Ishikawa (cell line): Measurements from ENCODE around the gene MCRS1.

Source experiments
- CEBPB ChIP-seq: IDR thresholded peaks from 2 replicates; pipeline ENCODE4 v1.6.1; 2012
- CREB1 ChIP-seq: IDR thresholded peaks from 2 replicates; pipeline ENCODE4 v1.6.1; 2012; ENCODE audit warnings: low read depth
- EGR1 ChIP-seq: IDR thresholded peaks from 2 replicates; pipeline ENCODE4 v1.6.1; 2012
- EP300 ChIP-seq: IDR thresholded peaks from 2 replicates; pipeline ENCODE4 v1.6.1; 2012; ENCODE audit warnings: borderline replicate concordance
- FOXM1 ChIP-seq: IDR thresholded peaks from 2 replicates; pipeline ENCODE4 v1.6.1; 2012; ENCODE audit warnings: low read depth, borderline replicate concordance
- MAX ChIP-seq: IDR thresholded peaks from 2 replicates; pipeline ENCODE4 v1.6.1; 2012
- NFIC ChIP-seq: IDR thresholded peaks from 2 replicates; pipeline ENCODE4 v1.6.1; 2012
- RAD21 ChIP-seq: IDR thresholded peaks from 2 replicates; pipeline ENCODE4 v1.6.1; 2012; ENCODE audit warnings: low read depth
- REST ChIP-seq: IDR thresholded peaks from 2 replicates; pipeline ENCODE4 v1.6.1; 2012; ENCODE audit warnings: low read depth, mild to moderate bottlenecking
- TAF1 ChIP-seq: IDR thresholded peaks from 2 replicates; pipeline ENCODE4 v1.6.1; 2012; ENCODE audit warnings: low read depth, mild to moderate bottlenecking
- TCF12 ChIP-seq: IDR thresholded peaks from 2 replicates; pipeline ENCODE4 v1.6.1; 2012; ENCODE audit warnings: low read depth
- TEAD4 ChIP-seq: IDR thresholded peaks from 2 replicates; pipeline ENCODE4 v1.6.1; 2012
- YY1 ChIP-seq: IDR thresholded peaks from 2 replicates; pipeline ENCODE4 v1.6.1; 2012; ENCODE audit warnings: low read depth
- ZBTB7A ChIP-seq: IDR thresholded peaks from 2 replicates; pipeline ENCODE4 v1.6.1; 2012; ENCODE audit warnings: low read depth
- TF ChIP-seq, protein P1 (sequence below): IDR thresholded peaks from 2 replicates; pipeline ENCODE4 v1.6.1; 2012

MCRS1 gene

DNA sequence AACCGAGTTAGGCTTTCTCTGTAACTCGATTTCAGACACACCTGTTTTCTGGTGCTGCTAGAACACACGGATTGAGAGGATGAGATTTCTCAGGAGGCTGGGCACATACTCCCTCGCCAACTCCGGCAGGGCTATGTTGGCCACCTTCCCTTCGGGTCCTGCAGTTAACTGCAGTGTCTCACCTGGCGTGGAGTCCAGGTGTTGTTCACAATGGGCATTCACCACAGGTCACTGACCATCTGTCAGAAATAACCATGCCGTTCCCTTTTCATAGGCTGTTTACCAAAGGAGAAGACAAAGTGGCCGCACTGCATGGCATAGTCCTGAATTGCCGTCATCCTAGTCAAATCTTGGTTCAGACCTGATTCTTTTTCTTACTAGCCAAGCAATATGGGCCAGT lies 34.6 kb downstream of the MCRS1 start:
- TF ChIP-seq CEBPB (no peak), EP300 (no peak), RAD21 (no peak), YY1 (no peak), NFIC (no peak), FOXM1 (no peak), ZBTB7A (no peak), TEAD4 (no peak), CREB1 (no peak), TAF1 (no peak)
- TF ChIP-seq, protein P1, sequence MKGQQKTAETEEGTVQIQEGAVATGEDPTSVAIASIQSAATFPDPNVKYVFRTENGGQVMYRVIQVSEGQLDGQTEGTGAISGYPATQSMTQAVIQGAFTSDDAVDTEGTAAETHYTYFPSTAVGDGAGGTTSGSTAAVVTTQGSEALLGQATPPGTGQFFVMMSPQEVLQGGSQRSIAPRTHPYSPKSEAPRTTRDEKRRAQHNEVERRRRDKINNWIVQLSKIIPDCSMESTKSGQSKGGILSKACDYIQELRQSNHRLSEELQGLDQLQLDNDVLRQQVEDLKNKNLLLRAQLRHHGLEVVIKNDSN, result no peak

GRCh38 chr12:49531745-49532144 lies 36.2 kb downstream of the MCRS1 start:
- TF ChIP-seq REST (no peak), MAX (no peak), CEBPB (no peak), ZBTB7A (no peak), EP300 (no peak), TEAD4 (no peak), TCF12 (no peak)
- TF ChIP-seq, protein P1, result no peak

- TF ChIP-seq ZBTB7A (no peak), FOXM1 (no peak), EP300 (no peak), RAD21 (no peak)
- TF ChIP-seq, protein P1, result no peak
These were observed 38.5 kb downstream of the MCRS1 start for GRCh38 chr12:49529414-49529813.

- TF ChIP-seq YY1, result no peak
- 0 out of 2 replicates have a peak, but pooled peaks have one; percentile 38 for TF ChIP-seq NFIC
These were observed 40.4 kb downstream of the MCRS1 start for GRCh38 chr12:49527361-49528130.

DNA sequence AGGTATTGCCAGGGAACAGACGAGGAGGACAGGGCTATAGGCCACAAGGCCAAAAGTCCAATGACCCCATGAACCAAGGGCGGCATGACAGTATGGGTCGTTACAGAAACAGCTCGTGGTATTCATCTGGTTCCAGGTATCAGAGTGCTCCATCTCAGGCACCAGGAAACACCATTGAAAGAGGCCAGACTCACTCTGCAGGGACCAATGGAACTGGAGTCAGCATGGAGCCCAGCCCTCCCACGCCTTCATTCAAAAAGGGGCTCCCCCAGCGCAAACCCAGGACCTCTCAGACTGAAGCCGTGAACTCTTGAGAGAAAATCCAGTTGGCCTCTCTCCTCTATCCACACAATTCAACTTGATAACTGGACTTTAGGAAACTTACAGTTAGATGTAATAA lies 42.0 kb downstream of the MCRS1 start:
- TF ChIP-seq FOXM1 (no peak), YY1 (no peak), REST (no peak), CEBPB (no peak), ZBTB7A (no peak), RAD21 (no peak), EP300 (no peak), EGR1 (no peak), TAF1 (no peak), TCF12 (no peak), TEAD4 (no peak), MAX (no peak), NFIC (no peak), CREB1 (no peak)
- TF ChIP-seq, protein P1, result no peak
